ENCODE measurements around the gene ECEL1.

DNA sequence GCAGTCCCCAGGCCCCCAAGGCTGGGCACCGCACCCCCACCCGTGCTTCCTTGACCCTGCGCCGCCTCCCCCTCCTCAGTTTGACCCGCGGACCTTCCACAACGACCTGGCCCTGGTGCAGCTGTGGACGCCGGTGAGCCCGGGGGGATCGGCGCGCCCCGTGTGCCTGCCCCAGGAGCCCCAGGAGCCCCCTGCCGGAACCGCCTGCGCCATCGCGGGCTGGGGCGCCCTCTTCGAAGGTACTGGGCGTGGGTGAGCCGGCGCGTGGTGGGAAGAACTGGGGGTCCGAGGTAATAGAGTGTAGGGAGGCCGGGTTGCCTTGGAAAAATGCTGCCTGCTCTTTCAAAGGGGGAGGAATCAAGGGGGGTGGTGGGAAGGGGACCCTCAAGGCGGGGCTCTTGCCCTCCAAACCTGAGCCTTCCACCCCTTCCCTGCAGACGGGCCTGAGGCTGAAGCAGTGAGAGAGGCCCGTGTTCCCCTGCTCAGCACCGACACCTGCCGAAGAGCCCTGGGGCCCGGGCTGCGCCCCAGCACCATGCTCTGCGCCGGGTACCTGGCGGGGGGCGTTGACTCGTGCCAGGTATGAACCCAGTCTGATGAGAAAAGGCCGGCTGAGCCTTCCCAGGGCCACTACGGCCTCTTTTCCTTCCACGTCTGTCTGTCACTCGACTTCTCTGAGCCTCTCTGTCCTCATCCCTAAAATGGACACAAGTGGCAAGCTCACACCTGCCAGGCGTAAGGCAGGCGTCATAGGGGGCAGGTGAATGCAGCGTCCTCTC lies 35.2 kb upstream of the ECEL1 start:
- TF ChIP-seq, protein P1, sequence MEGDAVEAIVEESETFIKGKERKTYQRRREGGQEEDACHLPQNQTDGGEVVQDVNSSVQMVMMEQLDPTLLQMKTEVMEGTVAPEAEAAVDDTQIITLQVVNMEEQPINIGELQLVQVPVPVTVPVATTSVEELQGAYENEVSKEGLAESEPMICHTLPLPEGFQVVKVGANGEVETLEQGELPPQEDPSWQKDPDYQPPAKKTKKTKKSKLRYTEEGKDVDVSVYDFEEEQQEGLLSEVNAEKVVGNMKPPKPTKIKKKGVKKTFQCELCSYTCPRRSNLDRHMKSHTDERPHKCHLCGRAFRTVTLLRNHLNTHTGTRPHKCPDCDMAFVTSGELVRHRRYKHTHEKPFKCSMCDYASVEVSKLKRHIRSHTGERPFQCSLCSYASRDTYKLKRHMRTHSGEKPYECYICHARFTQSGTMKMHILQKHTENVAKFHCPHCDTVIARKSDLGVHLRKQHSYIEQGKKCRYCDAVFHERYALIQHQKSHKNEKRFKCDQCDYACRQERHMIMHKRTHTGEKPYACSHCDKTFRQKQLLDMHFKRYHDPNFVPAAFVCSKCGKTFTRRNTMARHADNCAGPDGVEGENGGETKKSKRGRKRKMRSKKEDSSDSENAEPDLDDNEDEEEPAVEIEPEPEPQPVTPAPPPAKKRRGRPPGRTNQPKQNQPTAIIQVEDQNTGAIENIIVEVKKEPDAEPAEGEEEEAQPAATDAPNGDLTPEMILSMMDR (IDR thresholded peaks at IDR 0.05; ENCODE audit: insufficient read depth, low read length, poor library complexity, severe bottlenecking): no peak
- TF ChIP-seq EZH2phosphoT487 (conservative IDR thresholded peaks at IDR 0.05; ENCODE audit: low read length): no peak
